Cerebellar cortex (tissue), 1 donor: ENCODE results near the gene MAD1L1.

ENCODE experiments used
- DNase-seq: peaks from one replicate; pipeline ENCODE4 v3.0.0-alpha.2; 2015; ENCODE audit warnings: low spot score

MAD1L1 gene

GRCh38 chr7:1787241-1787640 is 445.5 kb downstream of the MAD1L1 start:
- DNase-seq = no peak

GRCh38 chr7:1785839-1786238 is 446.9 kb downstream of the MAD1L1 start:
- DNase-seq = no peak

- no peak for DNase-seq
Measured at GRCh38 chr7:1781369-1781768, 451.4 kb downstream of the MAD1L1 start.

GRCh38 chr7:1779445-1779844 is 453.3 kb downstream of the MAD1L1 start:
- no peak for DNase-seq

GRCh38 chr7:1777122-1777521 is 455.6 kb downstream of the MAD1L1 start:
- no peak for DNase-seq

- DNase-seq = no peak
Measured at GRCh38 chr7:1775389-1775788, 457.4 kb downstream of the MAD1L1 start.

GRCh38 chr7:1770331-1770730 is 462.4 kb downstream of the MAD1L1 start:
- no peak for DNase-seq

- no peak for DNase-seq
Measured at GRCh38 chr7:1769286-1770200, 463.2 kb downstream of the MAD1L1 start.

GRCh38 chr7:1768832-1769231 is 463.9 kb downstream of the MAD1L1 start:
- DNase-seq = peak; percentile 7

GRCh38 chr7:1767524-1767923 is 465.2 kb downstream of the MAD1L1 start:
- DNase-seq = peak; percentile 10
